Activated naive CD8-positive, alpha-beta T cell treated with anti-CD3 and anti-CD28 coated beads for 36 hours (primary cell): ENCODE data around the gene PRMT1. TPM values are rescaled to one million over a fixed set of nuclear protein-coding genes. Genes with fewer than 3 reads are reported as not detected.
A peak's percentile ranks its signal among the peaks of the same experiment; 100 is the strongest.

Experiments
- DNase-seq: peaks from one replicate; pipeline ENCODE4 v3.0.0; 2021
- H3K27ac Mint-ChIP-seq: one replicate; pipeline ENCODE4 v1.8.0; 2022; ENCODE audit warnings: mild to moderate bottlenecking, moderate library complexity, mixed read lengths
- H3K27me3 Mint-ChIP-seq: one replicate; pipeline ENCODE4 v1.8.0; 2022; ENCODE audit warnings: mild to moderate bottlenecking, mixed read lengths
- H3K36me3 Mint-ChIP-seq: one replicate; pipeline ENCODE4 v1.8.0; 2021; ENCODE audit warnings: mild to moderate bottlenecking, mixed read lengths
- H3K4me1 Mint-ChIP-seq: one replicate; pipeline ENCODE4 v1.8.0; 2021; ENCODE audit warnings: mixed read lengths
- H3K4me3 Mint-ChIP-seq: one replicate; pipeline ENCODE4 v1.8.0; 2022; ENCODE audit warnings: mild to moderate bottlenecking, moderate library complexity, mixed read lengths
- H3K9me3 Mint-ChIP-seq: one replicate; pipeline ENCODE4 v1.8.0; 2022; ENCODE audit warnings: mixed read lengths
- total RNA-seq, 2 experiments: library from RNA; stranded (reverse); gene quantifications; one replicate each; pipeline ENCODE4 v1.2.3, GENCODE V29; 2021

Gene PRMT1
- total RNA-seq, 2 experiments from 2014 or later: 538 to 547 TPM

DNA sequence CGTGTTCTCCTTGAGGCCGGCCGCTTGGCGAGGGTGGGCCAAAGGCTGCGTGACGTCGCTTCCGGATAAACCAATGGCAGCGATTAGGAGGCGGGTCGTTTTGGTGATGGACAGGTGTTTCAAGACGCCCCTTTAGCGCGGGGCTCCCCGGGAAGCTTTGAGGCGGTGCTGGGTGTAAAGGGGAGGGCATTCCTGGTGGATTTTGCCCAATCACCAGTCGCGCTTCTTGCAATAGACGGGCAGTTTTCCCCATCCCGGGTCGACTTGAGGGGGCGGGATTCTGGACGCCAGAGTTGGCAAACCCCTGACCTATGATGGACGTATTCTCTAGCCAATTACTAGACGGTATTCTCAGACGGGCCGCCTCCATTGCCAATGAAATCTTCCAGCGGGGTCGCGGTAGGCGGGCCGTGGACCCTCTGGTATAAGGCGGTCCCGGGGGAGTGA is 264 bp upstream of the PRMT1 start:
- peak; percentile 99 for DNase-seq
- peaks cover 27% of the 10 kb centered on the region for H3K4me1 Mint-ChIP-seq
- peaks cover 4% of the 10 kb centered on the region for H3K27me3 Mint-ChIP-seq
- peak overlapping the region; percentile 92 for H3K4me3 Mint-ChIP-seq
- no peaks in the 10 kb centered on the region for H3K9me3 Mint-ChIP-seq
- H3K27ac Mint-ChIP-seq: peak overlapping the region; percentile 99
- H3K36me3 Mint-ChIP-seq: peaks cover 26% of the 10 kb centered on the region

DNA sequence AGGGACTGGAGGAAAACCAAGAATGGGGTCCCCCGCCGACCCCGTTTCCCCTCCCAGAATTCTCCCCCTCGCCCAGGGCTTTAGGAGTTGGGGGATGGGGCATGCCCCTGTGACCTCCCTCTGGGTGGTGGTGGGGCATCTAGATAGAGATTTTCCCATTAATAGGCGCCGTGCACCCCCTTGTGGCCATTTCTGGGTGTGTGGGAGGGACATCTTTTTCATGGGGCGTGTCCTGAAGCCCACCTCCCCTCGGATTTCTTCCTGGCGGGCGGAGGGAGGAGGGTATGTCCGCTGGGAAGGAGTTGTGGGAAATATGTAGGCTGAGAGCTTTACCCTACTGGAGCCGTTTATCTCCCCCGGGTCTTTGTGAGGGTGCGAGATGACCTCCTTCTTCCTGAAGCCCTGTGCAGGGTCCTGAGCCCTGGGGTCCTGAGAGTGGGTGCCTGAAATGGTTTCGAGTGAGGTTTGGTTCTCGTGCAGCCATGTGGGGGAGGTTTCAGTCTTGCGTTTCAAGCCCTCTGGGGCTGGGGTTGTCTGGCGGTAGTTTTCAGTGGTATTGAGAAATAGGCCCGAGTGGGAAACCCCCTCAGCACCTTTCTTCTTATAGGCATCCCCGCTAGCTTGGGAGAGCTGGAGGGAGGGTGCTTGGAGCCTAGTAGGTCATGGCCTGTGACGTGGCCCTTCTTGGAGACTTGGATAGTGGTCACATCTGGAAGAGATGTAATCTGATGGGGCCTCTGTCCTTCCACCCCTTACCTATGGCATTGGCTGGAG is 1.0 kb downstream of the PRMT1 start:
- Mint-ChIP-seq H3K36me3 (peaks cover 29% of the 10 kb centered on the region), H3K27me3 (peaks cover 4% of the 10 kb centered on the region), H3K27ac (peak overlapping the region; percentile 95), H3K4me3 (peak overlapping the region; percentile 94), H3K9me3 (no peaks in the 10 kb centered on the region), H3K4me1 (peaks cover 20% of the 10 kb centered on the region)
- peak; percentile 82 for DNase-seq

DNA sequence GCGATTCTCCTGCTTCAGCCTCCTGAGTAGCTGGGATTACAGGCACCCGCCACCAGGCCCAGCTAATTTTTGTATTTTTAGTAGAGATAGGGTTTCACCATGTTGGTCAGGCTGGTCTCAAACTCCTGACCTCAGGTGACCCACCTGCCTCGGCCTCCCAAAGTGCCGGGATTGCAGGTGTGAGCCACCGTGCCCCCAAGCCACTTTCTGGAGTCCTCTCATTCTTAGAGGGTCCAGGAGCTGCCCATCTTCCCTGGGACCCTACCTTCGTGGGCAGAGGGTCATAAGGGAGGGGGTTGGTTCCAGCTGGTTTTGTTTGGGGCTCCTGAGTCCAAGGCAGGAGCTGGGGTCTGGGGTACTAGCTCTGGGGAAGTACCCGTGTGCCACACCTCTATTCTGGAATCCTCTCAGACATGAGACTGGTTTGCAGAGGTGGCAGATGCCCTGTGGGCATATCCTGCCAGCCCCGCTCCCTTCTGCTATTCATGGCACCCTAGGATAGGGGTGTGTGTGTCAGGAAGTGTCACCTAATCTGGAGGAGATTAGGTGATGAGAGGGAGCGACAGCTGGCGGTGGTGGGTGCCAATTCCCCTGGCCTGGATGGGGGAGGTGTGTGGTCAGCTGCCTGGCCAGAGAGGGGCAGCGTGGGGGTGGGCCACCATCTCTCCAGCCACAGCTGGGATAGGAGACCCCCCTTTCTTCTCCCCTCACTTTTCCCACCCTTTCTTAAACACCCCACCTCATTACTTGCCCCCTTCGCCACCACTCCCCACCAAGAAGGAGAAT is 2.1 kb downstream of the PRMT1 start:
- peak overlapping the region; percentile 95 for H3K27ac Mint-ChIP-seq
- peak overlapping the region; percentile 94 for H3K4me3 Mint-ChIP-seq
- H3K27me3 Mint-ChIP-seq: peaks cover 4% of the 10 kb centered on the region
- H3K4me1 Mint-ChIP-seq: peaks cover 20% of the 10 kb centered on the region
- no peak for DNase-seq
- peaks cover 37% of the 10 kb centered on the region for H3K36me3 Mint-ChIP-seq
- no peaks in the 10 kb centered on the region for H3K9me3 Mint-ChIP-seq

DNA sequence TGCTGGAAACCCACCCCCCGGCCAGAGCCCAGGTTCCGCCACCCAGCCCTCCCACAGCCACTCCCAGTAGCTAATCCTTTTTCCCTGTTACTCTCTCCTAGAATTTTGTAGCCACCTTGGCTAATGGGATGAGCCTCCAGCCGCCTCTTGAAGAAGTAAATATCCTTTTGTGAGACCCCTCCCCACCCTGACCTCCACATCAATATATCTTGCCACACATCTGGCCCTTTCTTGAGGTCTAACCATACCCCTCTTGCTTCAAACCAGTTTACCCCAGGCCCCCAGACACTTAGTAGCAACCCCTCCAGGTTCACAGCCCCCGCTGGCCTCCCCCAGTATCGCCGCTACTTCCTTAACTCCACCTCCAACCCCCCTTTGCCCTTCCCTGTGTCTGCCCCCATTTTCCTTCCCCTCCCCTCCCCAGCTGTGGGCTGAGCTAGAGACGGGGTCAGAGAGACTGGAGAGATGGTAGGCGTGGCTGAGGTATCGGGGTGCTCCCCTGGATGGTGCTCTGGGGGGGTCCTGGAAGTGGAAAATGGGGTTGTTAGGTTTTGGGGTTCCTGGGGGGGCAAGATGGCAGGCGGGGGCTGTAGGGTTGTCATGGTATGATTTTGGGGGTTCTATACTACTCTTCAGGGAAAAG is 2.8 kb downstream of the PRMT1 start:
- Mint-ChIP-seq H3K27me3 (peaks cover 4% of the 10 kb centered on the region), H3K4me3 (peak overlapping the region; percentile 68), H3K4me1 (peaks cover 20% of the 10 kb centered on the region), H3K9me3 (no peaks in the 10 kb centered on the region), H3K27ac (peak overlapping the region; percentile 83), H3K36me3 (peaks cover 38% of the 10 kb centered on the region)
- no peak for DNase-seq

DNA sequence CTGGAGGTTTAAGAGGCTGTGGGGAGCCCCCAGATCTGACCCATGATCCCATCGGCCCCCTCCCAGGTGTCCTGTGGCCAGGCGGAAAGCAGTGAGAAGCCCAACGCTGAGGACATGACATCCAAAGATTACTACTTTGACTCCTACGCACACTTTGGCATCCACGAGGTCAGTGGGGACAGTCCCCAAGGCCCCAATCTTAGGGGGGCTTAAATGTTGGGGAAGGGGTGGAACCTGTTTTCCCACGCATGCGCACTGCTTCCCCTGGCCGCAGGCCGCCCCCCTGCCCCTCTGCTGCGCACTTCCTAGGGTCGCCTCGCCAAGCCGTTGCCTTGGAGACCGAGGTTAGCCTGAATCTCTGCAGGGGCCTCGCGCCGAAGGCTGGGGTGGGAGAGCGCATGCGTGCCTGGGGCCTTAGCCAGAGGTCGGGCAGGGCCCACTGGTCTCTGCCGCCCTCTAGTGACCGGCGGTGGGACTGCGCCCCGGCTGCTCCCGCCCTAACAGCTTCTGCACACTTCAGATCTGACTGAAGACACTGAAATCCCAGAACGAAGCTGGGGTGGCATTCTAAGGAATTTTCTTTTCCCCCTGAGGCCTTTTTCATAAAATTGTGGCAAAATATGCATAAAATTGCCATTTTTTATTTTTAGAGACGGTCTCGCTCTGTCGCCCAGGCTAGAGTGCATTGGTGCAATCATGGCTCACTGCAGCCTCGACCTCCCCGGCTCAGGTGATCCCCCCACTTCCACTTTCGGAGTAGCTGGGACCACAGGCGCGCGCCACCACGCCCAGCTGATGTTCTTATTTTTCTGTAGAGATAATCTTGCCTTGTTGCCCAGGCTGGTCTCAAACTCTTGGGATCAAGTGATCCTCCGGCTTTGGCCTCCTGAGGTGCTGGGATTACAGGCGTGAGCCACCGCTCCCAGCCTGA is 3.6 kb downstream of the PRMT1 start:
- peak overlapping the region; percentile 68 for H3K4me3 Mint-ChIP-seq

DNA sequence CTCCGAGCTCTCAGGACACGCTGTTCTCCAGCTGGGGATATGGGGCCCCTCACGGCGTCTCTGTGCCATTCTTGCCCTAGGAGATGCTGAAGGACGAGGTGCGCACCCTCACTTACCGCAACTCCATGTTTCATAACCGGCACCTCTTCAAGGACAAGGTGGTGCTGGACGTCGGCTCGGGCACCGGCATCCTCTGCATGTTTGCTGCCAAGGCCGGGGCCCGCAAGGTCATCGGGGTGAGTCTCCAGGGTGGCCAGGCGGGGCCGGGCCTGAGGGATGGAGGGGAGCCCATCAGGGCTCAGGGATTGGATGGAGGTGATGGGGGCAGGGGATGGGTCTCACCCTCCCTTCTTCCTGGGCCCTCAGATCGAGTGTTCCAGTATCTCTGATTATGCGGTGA is 4.8 kb downstream of the PRMT1 start:
- H3K9me3 Mint-ChIP-seq: no peaks in the 10 kb centered on the region
- H3K4me3 Mint-ChIP-seq: no peak overlapping the region
- H3K27ac Mint-ChIP-seq: peak overlapping the region; percentile 45

More for the DNA sequence above, 3.6 kb downstream of the PRMT1 start:
- peaks cover 4% of the 10 kb centered on the region for H3K27me3 Mint-ChIP-seq
- peak overlapping the region; percentile 83 for H3K27ac Mint-ChIP-seq
- H3K4me1 Mint-ChIP-seq: peaks cover 23% of the 10 kb centered on the region
- DNase-seq: peak; percentile 94
- no peaks in the 10 kb centered on the region for H3K9me3 Mint-ChIP-seq
- H3K36me3 Mint-ChIP-seq: peaks cover 43% of the 10 kb centered on the region

DNA sequence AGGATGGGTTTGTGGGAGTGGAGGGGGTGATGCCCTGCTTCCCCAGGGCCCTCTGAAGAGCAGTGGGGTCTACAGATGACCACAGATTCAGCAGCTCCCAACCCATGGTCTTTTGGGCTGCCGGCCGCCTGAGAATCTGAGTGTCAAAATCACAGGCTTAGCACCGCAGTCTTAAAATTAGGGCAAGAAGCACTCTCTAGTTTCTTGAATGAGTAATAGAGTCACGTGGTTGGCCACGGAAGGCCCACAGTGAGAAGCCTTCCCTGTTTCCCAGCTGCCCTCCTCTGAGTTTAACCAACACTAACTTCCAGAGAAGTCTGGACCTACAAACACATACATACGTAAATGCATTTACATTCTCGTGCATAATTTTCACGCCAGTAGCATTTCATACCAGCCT is 5.2 kb downstream of the PRMT1 start:
- H3K9me3 Mint-ChIP-seq: no peaks in the 10 kb centered on the region
- no peak for DNase-seq
- H3K27ac Mint-ChIP-seq: no peak overlapping the region
- H3K4me1 Mint-ChIP-seq: peaks cover 21% of the 10 kb centered on the region
- H3K27me3 Mint-ChIP-seq: peaks cover under 1% of the 10 kb centered on the region
- H3K4me3 Mint-ChIP-seq: no peak overlapping the region
- peaks cover 48% of the 10 kb centered on the region for H3K36me3 Mint-ChIP-seq

More for the DNA sequence above, 4.8 kb downstream of the PRMT1 start:
- peaks cover 17% of the 10 kb centered on the region for H3K4me1 Mint-ChIP-seq
- no peak for DNase-seq
- peaks cover 45% of the 10 kb centered on the region for H3K36me3 Mint-ChIP-seq
- H3K27me3 Mint-ChIP-seq: peaks cover 4% of the 10 kb centered on the region

DNA sequence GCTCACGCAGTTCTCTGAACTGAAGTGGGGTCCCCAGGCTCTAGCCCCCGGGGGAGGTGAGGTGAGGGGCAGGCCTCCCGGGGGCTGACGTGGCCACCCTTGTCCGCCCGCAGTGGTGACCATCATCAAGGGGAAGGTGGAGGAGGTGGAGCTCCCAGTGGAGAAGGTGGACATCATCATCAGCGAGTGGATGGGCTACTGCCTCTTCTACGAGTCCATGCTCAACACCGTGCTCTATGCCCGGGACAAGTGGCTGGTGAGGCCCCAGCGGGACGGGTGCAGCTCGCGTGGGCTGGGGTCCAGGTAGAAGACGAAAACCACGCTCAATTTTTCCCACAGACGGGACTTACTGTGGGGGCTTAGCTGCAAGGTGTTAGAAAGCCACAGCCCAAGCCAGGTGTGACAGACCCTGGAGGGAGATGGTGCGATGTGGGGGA is 6.8 kb downstream of the PRMT1 start:
- Mint-ChIP-seq H3K9me3 (no peaks in the 10 kb centered on the region), H3K27ac (peak overlapping the region; percentile 76), H3K4me3 (no peak overlapping the region), H3K36me3 (peaks cover 49% of the 10 kb centered on the region), H3K27me3 (no peaks in the 10 kb centered on the region), H3K4me1 (peaks cover 27% of the 10 kb centered on the region)
- DNase-seq: no peak

DNA sequence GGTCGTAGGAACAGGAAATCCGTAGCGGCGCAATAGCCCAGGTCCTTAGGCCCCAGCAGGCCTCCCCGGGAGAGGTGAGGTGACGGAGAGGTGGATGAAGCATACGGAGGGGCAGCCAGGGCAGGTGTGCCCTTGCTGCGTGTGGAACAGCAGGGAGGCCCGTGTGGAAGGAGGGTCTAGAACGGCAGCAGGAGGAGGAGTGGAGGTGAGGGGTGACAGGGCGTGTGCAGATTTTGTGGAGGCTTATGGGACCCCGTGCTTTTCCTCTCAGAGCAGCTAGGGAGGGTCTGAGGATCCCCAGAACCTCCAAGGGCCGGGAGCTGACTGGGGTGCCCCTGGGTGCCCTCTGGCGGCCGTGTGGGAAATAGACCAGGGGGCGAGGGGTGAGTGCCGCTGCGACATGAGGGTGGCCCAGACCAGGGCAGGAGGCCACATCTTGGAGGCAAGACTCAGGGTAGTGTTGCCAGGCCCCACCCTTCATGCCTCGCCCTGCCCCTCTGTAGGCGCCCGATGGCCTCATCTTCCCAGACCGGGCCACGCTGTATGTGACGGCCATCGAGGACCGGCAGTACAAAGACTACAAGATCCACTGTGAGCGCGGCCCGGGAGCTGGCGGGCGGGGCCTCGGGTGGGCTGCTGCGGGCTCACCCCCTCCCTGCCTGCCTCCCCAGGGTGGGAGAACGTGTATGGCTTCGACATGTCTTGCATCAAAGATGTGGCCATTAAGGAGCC is 7.3 kb downstream of the PRMT1 start:
- peaks cover 49% of the 10 kb centered on the region for H3K36me3 Mint-ChIP-seq
- no peak for DNase-seq
- H3K27me3 Mint-ChIP-seq: no peaks in the 10 kb centered on the region
- H3K9me3 Mint-ChIP-seq: no peaks in the 10 kb centered on the region
- peak overlapping the region; percentile 76 for H3K27ac Mint-ChIP-seq
- peak overlapping the region; percentile 25 for H3K4me3 Mint-ChIP-seq
- H3K4me1 Mint-ChIP-seq: peaks cover 32% of the 10 kb centered on the region

DNA sequence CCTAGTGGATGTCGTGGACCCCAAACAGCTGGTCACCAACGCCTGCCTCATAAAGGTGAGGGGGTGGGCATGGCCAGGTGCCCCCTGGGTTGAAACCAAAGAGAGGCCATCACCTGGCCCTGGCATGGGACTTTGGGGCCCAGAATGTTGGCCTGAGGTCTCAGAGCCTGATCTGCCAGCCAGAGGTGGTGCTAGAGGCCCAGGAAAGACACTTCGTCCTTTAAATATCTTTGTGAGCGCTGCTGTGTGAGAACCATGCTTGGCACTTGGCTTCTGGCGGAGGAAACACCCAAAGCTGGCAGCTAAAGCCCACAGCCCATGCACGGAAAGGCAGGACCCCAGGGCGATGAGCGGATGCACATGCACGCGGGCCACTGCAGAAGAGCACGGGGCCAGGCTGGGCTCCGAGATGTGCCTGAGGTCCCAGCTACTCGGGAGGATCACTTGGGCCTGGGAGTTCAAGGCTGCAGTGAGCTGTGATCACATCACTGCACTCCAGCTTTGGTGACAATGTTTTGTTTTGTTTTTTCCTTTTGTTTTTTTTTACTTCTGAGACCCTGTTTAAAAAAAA is 8.0 kb downstream of the PRMT1 start:
- no peaks in the 10 kb centered on the region for H3K9me3 Mint-ChIP-seq
- peaks cover 49% of the 10 kb centered on the region for H3K36me3 Mint-ChIP-seq
- no peak overlapping the region for H3K27ac Mint-ChIP-seq
- peaks cover 29% of the 10 kb centered on the region for H3K4me1 Mint-ChIP-seq
- no peaks in the 10 kb centered on the region for H3K27me3 Mint-ChIP-seq
- no peak overlapping the region for H3K4me3 Mint-ChIP-seq
- DNase-seq: no peak

DNA sequence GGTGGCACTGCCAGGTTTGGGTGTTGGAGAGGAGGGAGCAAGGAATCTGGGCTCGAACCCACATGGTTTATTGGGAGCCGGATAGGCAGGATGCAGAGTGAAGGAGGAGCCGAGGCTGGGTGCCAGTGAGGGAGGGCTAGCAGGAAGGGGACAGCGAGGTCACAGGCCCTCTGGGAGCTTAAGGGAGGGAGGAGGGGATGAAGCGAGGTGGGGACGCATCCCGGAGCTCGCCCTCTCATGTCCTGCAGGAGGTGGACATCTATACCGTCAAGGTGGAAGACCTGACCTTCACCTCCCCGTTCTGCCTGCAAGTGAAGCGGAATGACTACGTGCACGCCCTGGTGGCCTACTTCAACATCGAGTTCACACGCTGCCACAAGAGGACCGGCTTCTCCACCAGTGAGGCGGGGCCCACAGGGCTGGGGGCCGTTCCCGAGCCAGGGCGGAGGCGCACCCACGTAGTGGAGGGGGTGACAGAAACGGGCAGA is 8.8 kb downstream of the PRMT1 start:
- Mint-ChIP-seq H3K27me3 (peaks cover 7% of the 10 kb centered on the region), H3K27ac (no peak overlapping the region), H3K36me3 (peaks cover 51% of the 10 kb centered on the region), H3K9me3 (no peaks in the 10 kb centered on the region), H3K4me3 (peak overlapping the region; percentile 30), H3K4me1 (peaks cover 32% of the 10 kb centered on the region)
- no peak for DNase-seq

DNA sequence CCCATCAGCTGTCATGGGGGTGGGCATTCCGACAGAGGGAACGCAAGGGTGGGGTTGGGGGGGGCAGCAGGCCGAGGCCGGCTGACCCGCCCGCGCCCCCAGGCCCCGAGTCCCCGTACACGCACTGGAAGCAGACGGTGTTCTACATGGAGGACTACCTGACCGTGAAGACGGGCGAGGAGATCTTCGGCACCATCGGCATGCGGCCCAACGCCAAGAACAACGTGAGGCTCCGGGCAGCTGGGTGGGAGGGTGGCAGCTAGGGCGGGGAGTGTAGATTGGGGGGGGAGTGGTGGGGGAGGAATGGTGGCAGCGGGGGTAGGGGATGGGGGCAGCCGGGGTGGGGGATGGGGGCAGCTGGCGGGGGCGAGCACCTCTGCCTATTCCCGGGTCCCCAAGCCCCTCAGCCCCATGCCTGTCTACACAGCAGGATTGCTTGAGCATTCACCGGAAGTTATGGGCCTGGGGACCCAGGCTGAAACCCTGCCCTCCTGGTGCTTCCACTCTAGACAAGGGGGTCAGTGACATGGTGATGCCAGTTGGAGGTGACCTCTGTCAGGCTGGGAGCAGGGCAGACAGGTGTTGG is 9.5 kb downstream of the PRMT1 start:
- Mint-ChIP-seq H3K4me1 (peaks cover 33% of the 10 kb centered on the region), H3K36me3 (peaks cover 49% of the 10 kb centered on the region), H3K27me3 (peaks cover 14% of the 10 kb centered on the region), H3K27ac (peak overlapping the region; percentile 34), H3K9me3 (no peaks in the 10 kb centered on the region), H3K4me3 (no peak overlapping the region)
- no peak for DNase-seq

DNA sequence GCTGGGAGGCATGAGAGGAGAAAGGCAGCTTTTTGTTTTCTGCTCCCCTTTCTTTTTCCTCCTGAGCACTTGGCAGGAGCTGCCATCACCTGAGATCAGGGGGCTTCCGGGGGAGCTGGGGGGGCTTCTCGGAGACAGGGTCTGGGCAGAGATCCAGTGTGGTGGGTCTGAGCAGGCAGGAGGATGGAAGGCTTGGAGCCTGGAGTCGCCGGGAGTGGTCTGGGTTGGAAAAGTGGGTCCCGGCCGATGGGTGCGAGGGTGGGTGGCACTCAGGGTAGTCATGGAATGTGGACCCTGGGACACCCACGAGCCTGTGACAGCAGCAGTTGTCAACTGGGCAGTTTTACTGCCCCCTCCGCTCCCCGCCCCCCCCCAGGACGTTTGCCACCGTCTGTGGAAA is 10.1 kb downstream of the PRMT1 start:
- no peak for DNase-seq
- H3K9me3 Mint-ChIP-seq: no peaks in the 10 kb centered on the region
- H3K27me3 Mint-ChIP-seq: peaks cover 20% of the 10 kb centered on the region
- H3K4me3 Mint-ChIP-seq: no peak overlapping the region
- H3K4me1 Mint-ChIP-seq: peaks cover 33% of the 10 kb centered on the region
- H3K27ac Mint-ChIP-seq: peak overlapping the region; percentile 34
- peaks cover 45% of the 10 kb centered on the region for H3K36me3 Mint-ChIP-seq
